ENCODE data around the gene FAM163B.

DNA sequence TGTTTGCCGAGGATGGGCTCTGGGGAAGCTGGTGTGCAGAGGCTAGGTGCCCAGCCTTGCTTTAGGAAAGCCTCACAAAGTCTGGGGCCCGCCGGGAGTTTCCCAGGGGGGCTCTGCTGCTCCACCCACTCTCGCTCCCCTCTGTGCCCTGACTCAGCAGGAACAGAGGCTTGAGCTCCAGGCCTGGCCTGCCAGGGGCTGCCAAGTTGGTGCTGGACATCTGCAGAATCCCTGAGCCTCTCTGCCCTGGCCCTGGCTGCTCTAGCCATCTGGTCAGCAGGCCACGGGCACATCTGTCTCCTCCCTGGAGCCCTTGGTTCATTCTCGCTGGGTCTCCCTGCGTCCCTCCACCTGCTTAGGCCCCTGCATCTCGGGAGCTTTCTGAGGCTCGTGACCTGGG is 75.3 kb downstream of the FAM163B start:
- TF ChIP-seq, protein P1, sequence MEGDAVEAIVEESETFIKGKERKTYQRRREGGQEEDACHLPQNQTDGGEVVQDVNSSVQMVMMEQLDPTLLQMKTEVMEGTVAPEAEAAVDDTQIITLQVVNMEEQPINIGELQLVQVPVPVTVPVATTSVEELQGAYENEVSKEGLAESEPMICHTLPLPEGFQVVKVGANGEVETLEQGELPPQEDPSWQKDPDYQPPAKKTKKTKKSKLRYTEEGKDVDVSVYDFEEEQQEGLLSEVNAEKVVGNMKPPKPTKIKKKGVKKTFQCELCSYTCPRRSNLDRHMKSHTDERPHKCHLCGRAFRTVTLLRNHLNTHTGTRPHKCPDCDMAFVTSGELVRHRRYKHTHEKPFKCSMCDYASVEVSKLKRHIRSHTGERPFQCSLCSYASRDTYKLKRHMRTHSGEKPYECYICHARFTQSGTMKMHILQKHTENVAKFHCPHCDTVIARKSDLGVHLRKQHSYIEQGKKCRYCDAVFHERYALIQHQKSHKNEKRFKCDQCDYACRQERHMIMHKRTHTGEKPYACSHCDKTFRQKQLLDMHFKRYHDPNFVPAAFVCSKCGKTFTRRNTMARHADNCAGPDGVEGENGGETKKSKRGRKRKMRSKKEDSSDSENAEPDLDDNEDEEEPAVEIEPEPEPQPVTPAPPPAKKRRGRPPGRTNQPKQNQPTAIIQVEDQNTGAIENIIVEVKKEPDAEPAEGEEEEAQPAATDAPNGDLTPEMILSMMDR (IDR thresholded peaks at IDR 0.05; ENCODE audit: extremely low read depth in 1 of 2, insufficient read depth in 1 of 2, low read depth in 1 of 2, low read length in 2 of 2): no peak
- no peak for TF ChIP-seq POLR2A (IDR thresholded peaks at IDR 0.05; ENCODE audit: low read depth, low read length)
- TF ChIP-seq EZH2 (IDR thresholded peaks at IDR 0.05; ENCODE audit: borderline replicate concordance, low read depth, low read length, severe bottlenecking): no peak
- TF ChIP-seq POLR2AphosphoS5 (IDR thresholded peaks at IDR 0.05; ENCODE audit: insufficient read depth, low read depth, low read length): no peak
- no peak for TF ChIP-seq FOS (IDR thresholded peaks at IDR 0.05; ENCODE audit: borderline replicate concordance, insufficient read depth, low read length)
- TF ChIP-seq, protein P2, sequence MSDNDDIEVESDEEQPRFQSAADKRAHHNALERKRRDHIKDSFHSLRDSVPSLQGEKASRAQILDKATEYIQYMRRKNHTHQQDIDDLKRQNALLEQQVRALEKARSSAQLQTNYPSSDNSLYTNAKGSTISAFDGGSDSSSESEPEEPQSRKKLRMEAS (IDR thresholded peaks at IDR 0.05; ENCODE audit: insufficient read depth, insufficient read length): no peak

Data from endothelial cell of umbilical vein (primary cell).